Suprapubic skin (tissue), 4 donors: ENCODE results near the gene INPP4B.

Experiments
- CTCF ChIP-seq, 2 donors: fragments of 200-600 bp in 1 of 2; fragments of 450-650 bp in 1 of 2; sonication (generic) in 1 of 2; IDR thresholded peaks; one replicate each; pipeline ENCODE4 v1.5.1; 2016 to 2019; ENCODE audit warnings: antibody characterized with exemption in 2 of 2, mild to moderate bottlenecking in 1 of 2, moderate library complexity in 1 of 2
- POLR2A ChIP-seq, 2 donors: fragments of 450-650 bp; IDR thresholded peaks; one replicate each; pipeline ENCODE4 v1.6.1; 2017; ENCODE audit warnings: antibody characterized with exemption in 2 of 2, mild to moderate bottlenecking in 2 of 2, moderate library complexity in 2 of 2
- POLR2AphosphoS5 ChIP-seq, 3 donors: sonication (generic); formaldehyde crosslinking; IDR thresholded peaks; one replicate each; pipeline ENCODE4 v1.6.1; 2017; ENCODE audit warnings: antibody characterized with exemption in 3 of 3

GRCh38 chr4:142230991-142231390 lies 615.1 kb downstream of the INPP4B start:
- no peak for TF ChIP-seq POLR2A (IDR thresholded peaks at IDR 0.05)
- TF ChIP-seq CTCF (IDR thresholded peaks at IDR 0.05) = no peak
- TF ChIP-seq POLR2AphosphoS5 (IDR thresholded peaks at IDR 0.05) = no peak
